ENCODE data around the gene SLC36A1.

SLC36A1 gene

GRCh38 chr5:151447174-151448037 is at the start of gene SLC36A1:
Gene SLC36A1 (plus strand): TSS chr5:151447603. CDS start chr5:151458793, 11,190 bp downstream.
- peak; percentile 89 for ATAC-seq
- TF ChIP-seq ZNF8 (CRISPR knock-in tag; IDR thresholded peaks at IDR 0.05) = 0 out of 2 replicates have a peak, but pooled peaks have one; percentile 33
- peak; percentile 57; the same call in 1 of the 2 replicates for TF ChIP-seq ZNF70 (CRISPR knock-in tag; IDR thresholded peaks at IDR 0.05)
- TF ChIP-seq GLIS3 (CRISPR knock-in tag; IDR thresholded peaks at IDR 0.05) = no peak
- no peak for TF ChIP-seq ESRRG (CRISPR knock-in tag; IDR thresholded peaks at IDR 0.05)
- 0 out of 2 replicates have a peak, but pooled peaks have one; percentile 33 for TF ChIP-seq TCF4 (CRISPR knock-in tag; IDR thresholded peaks at IDR 0.05; ENCODE audit: borderline replicate concordance)
- 0 out of 2 replicates have a peak, but pooled peaks have one; percentile 28 for TF ChIP-seq ZFP3 (CRISPR knock-in tag; IDR thresholded peaks at IDR 0.05)

- no peak for ATAC-seq
- TF ChIP-seq CSRNP3 (CRISPR knock-in tag; IDR thresholded peaks at IDR 0.05) (no peak), POU6F1 (CRISPR knock-in tag; IDR thresholded peaks at IDR 0.05; ENCODE audit: borderline replicate concordance, low read depth) (no peak), ESRRG (CRISPR knock-in tag; IDR thresholded peaks at IDR 0.05) (no peak), CSDC2 (CRISPR knock-in tag; IDR thresholded peaks at IDR 0.05) (no peak), ZNF8 (CRISPR knock-in tag; IDR thresholded peaks at IDR 0.05) (no peak), TCF4 (CRISPR knock-in tag; IDR thresholded peaks at IDR 0.05; ENCODE audit: borderline replicate concordance) (no peak), TSHZ2 (CRISPR knock-in tag; IDR thresholded peaks at IDR 0.05) (no peak), ISL1 (CRISPR knock-in tag; IDR thresholded peaks at IDR 0.05) (no peak), ZFP3 (CRISPR knock-in tag; IDR thresholded peaks at IDR 0.05) (no peak), TOX (CRISPR knock-in tag; IDR thresholded peaks at IDR 0.05; ENCODE audit: borderline replicate concordance) (no peak), ZFP30 (CRISPR knock-in tag; IDR thresholded peaks at IDR 0.05) (no peak), PPARA (CRISPR knock-in tag; IDR thresholded peaks at IDR 0.05; ENCODE audit: borderline replicate concordance) (no peak), SNAI2 (CRISPR knock-in tag; IDR thresholded peaks at IDR 0.05) (no peak), OSR1 (CRISPR knock-in tag; IDR thresholded peaks at IDR 0.05) (no peak), PATZ1 (CRISPR knock-in tag; IDR thresholded peaks at IDR 0.05; ENCODE audit: borderline replicate concordance) (no peak), ARNTL (CRISPR knock-in tag; IDR thresholded peaks at IDR 0.05; ENCODE audit: borderline replicate concordance, low read depth) (no peak), CREB5 (CRISPR knock-in tag; IDR thresholded peaks at IDR 0.05; ENCODE audit: low read depth) (no peak), ZNF70 (CRISPR knock-in tag; IDR thresholded peaks at IDR 0.05) (no peak), RARB (CRISPR knock-in tag; IDR thresholded peaks at IDR 0.05) (no peak)
Observed at GRCh38 chr5:151405334-151406160, 41.9 kb upstream of the SLC36A1 start.
